NCI-H1048 (cell line): ENCODE data around the gene MLIP.
"Not testable (repeated sequence)": the region's sequence is repeated elsewhere in the genome, so short reads cannot be mapped to it uniquely, and the experiment has no call there.

Experiments
- DNase-seq: peaks from one replicate; lab custom pipeline; 2025; lab: John Stamatoyannopoulos, UW

MLIP gene

DNA sequence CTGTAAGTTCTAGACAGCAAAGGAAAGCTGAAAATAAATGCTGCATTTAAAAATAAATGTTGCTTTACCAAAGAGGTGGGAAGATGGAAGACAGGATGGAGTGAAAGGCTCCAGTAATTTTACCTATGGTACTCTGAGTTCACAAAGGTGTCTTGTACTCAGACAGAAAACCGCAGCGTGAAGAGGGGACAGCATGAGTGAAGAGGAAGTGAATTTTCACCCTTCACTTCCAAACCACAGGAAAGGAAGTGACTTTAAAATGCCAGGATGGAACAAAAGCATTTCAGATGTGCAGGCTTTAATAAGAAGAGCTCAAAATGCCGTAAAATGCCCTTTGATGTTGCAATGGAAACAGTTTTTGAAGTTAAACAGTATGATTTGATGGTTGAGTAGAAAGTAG lies 105.8 kb downstream of the MLIP start:
- DNase-seq = no peak

- DNase-seq = no peak
Observed at GRCh38 chr6:54222217-54222616, 111.0 kb downstream of the MLIP start.

GRCh38 chr6:54232703-54233102 lies 121.5 kb downstream of the MLIP start:
- DNase-seq = no peak

DNA sequence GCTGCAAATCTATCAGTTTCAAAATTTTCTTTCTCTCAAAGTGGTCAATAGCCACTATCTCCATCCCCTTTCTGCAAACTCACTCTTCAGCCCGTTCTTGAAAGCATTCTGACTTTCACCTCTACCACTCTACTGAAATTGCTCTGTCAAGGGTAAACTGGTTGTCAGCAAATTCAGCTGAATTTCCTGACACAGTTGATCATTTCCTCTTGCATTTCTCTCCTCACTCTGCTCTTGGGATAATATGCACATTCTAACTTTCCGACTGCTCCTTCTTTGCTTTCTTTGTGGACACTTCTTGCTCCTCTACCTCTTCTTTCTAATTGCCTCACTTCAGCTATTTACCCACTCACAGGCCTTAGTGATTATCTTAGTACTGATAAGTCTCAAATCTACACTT lies 123.3 kb downstream of the MLIP start:
- DNase-seq = no peak

DNA sequence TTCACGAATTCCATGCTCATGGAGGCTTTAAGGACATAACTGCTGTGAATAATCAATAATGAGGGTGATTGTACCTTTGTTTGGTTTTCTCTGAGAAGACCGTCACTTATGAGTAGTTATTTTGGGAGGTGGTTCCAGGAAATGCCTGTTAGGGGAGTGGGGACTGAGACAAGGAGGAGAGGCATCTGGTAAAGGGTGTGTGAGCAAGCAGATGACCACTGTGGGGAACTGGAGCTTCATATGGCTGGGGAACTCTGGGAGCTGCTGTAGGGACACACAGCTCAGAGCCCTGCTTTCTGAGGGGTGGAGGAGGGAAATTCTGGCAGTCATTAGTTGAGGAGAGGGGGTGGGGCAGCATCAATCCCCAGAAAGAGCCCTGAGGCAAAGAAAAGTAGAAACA lies 125.7 kb downstream of the MLIP start:
- DNase-seq = no peak

GRCh38 chr6:54238396-54238795 lies 127.2 kb downstream of the MLIP start:
- DNase-seq = no peak

- no peak for DNase-seq
Observed at GRCh38 chr6:54243699-54244098, 132.5 kb downstream of the MLIP start.

DNA sequence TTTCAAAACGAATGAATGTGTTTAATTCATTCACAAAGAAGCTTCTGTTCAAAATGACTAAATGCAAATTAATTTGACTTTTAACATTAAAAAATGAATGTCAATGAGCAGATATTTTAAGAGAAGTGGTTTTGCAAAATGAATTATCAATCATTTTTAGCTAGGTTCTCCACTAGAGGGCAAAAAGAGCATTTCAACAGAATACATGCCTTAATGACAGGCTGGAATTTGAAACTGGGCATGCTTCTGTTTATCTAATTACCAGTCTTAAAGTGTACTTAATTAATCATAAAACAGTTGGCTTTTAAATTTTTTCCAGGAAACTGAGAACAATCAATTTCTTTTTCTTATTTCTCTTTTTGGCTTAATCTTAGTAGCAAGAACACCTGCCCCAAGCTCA lies 133.2 kb downstream of the MLIP start:
- DNase-seq = peak; percentile 15

- no peak for DNase-seq
Observed at GRCh38 chr6:54245265-54245664, 134.0 kb downstream of the MLIP start.

DNA sequence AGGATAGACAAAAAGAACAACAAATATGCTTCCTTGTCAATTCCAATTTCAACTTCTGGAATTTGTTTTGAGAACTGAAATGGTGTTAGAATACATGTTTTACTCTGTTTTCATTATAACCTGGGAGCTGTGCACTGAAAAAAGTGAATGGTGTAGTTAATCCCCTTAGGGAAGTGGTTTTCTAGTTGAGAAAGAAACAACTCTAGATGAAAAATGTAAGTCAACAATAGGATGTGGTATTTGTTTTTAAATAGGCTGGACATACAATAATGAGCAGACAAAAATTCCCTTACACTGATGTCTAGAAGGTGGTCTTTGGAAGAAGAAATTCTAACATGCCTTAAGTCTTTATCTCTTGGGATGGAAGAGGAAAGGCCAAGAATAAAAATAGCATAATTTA lies 137.1 kb downstream of the MLIP start:
- no peak for DNase-seq

- no peak for DNase-seq
Observed at GRCh38 chr6:54248994-54249393, 137.8 kb downstream of the MLIP start.

DNA sequence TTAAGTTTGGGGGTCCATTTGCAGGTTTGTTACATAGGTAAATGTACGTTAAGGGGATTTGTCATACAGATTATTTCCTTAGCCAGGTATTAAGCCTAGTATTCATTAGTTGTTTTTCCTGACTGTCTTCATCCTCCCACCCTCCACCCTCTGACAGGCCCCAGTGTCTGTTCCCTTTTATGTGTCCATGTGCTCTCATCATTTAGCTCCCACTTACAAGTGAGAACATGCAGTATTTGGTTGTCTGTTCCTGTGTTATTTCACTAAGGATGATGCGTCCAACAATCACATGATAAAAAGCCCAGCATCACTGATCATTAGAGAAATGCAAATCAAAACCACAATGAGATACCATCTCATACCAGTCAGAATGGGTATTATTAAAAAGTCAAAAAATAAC lies 138.6 kb downstream of the MLIP start:
- DNase-seq = not testable (repeated sequence)

DNA sequence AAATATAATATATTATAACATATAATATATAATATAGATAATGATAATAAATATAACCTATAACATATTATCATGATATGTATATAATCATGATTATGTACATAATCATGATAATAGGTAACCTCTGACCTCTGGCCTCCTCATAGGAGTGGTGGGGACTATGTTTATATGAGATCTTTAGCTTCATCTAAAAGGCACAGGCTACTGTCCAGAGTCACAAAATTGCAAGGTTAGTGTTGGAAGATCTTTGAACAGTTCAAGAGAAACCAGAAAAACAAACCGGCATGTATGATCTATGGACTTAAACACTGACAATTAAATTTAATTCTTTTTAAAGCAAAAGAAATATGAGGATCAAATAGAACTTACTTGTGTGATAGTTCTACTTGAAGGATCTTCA lies 141.3 kb downstream of the MLIP start:
- no peak for DNase-seq

DNA sequence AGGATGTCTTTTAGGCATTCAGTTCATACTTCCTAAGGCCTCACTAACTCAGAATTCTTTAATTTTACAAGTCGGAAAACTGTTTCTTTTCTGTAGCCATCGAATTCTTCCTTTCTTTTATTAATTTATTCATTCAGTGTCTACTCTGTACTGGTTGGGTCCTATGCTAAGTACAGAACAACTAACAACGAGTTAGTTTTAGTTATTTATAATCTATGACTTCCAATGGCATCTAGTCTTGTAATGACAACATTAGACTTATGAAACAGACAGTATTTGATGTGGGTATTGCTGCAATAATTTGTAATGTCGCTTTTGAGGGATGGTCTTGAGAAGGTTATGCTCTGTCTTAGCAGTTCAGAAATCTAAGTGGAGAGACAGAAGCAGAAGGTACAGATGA lies 141.7 kb downstream of the MLIP start:
- DNase-seq = no peak

DNA sequence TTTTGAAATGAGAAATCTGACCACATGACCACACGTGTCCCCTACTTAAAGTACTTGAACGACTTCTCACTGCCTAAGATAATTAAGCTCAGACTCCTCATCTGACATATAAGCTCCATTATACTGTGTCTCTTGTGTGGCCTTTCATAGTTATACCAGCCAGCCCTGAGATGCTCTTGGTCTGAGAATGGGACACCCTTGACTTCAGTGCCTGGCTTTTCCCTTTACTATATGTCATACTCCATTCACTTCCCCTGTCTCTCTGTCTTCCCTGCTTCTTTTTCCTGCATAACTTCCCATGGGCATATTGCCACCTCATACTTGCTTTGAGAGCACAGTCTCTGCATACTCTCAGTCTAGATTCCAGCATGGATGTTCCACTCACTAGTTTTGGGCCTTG lies 143.6 kb downstream of the MLIP start:
- DNase-seq = no peak

DNA sequence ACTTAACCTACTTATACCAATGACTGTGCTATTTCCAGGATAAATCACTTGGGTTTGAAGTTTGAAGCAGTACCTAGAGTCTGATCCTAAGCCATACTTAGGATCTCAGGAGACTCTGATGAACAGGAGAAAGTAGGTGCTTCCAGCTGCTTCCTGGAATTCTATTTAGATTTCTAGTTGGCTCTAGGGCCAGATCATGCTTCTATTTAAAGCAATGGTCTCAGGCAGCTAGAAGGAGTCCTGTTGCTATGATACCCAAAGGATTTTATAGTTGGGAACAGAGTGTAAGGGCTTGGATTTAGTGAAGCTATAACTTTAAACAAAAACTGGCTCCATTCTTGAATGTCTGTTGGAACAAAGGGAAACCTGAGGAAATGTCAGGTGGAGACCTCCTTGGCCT lies 144.6 kb downstream of the MLIP start:
- DNase-seq = no peak

DNA sequence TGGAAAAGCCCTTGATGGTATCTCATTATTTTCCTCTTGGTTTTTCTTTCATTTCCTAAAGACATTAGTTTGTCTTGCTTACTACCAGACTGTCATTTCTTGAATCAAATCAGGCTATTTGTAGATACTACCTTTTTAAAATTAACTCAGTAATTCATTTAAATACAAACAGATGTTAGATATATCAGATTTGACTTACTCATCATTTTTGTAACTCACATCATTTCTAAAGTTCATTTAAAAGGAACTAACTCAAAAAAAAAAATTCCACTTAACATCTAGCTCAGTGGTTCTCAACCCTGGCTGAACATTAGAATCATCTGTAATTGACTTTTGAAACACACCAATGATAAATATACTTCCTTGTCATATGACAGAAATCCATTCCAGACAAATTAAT lies 148.8 kb downstream of the MLIP start:
- no peak for DNase-seq

DNA sequence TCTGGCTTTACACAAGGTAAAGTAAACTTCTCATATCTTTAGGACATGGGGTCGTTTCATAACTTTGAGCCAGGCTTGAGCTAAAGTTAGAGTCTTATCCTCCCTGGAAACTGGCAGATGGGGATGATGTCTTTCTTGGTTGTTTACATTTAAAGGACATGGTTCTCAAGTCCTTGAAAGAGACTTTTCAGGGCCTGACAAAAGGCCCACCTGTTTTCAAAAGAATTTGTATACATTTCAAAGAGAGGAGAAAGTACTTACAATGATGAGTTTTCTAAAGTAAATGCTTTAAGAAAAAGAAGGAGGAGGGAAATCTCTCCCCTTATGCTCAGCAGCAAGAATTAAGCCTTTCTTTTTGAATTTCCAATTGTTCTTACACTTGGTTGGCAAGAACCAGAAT lies 151.3 kb downstream of the MLIP start:
- DNase-seq = no peak

DNA sequence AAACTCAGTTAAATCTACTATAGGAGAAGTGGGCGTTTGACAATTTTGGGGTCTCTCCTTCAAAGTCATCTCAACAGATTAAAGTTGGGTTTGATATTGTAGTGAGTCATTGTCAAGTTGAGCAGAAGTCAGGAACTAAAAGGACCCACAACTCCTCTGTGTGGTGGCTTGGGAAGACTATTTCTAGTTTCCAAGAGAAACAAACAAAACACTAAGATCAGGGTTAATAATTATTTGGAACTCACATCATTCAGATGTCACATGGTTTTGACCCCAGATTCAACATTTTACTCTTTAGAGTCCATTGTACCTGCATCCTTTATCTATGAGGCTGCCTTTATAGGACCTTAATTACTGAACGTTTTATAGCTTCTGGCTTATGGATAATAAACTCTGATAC lies 151.7 kb downstream of the MLIP start:
- DNase-seq = no peak

GRCh38 chr6:54264581-54265272 lies 153.5 kb downstream of the MLIP start:
- no peak for DNase-seq

GRCh38 chr6:54266400-54266923 lies 155.2 kb downstream of the MLIP start:
- no peak for DNase-seq

DNA sequence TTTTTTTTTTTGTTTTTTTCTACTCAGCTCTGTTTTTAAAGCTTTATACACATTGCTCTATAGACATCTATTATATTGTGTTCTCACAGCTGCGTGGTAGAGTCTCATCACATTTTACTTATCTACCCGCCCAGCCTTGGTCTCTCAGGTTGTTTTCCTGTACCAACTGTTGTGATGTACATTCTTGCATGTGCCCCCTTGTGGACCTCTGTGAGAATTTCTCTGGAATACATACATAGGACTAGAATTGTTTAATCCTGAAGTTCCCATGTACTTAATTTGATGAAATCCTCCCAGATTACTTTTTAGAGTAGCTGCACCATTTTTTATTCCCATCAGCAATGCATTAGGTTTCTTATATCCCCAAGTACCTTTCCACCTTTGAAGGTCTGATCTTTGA lies 156.6 kb downstream of the MLIP start:
- DNase-seq = no peak

- no peak for DNase-seq
Observed at GRCh38 chr6:54273214-54273820, 162.1 kb downstream of the MLIP start.

- DNase-seq = no peak
Observed at GRCh38 chr6:54274383-54274782, 163.1 kb downstream of the MLIP start.
